ENCODE measurements around the gene ELAVL2. TPM values are rescaled to one million over a fixed set of nuclear protein-coding genes. Genes with fewer than 3 reads are reported as not detected.

ELAVL2 gene
- total RNA-seq, 1 experiment from 2014 or later = 35.9 TPM

- no peak for TF ChIP-seq IRF1 (CRISPR knock-in tag; IDR thresholded peaks at IDR 0.05)
- TF ChIP-seq RORB (CRISPR knock-in tag; IDR thresholded peaks at IDR 0.05) = no peak
- no peak for TF ChIP-seq NFE2L1 (CRISPR knock-in tag; IDR thresholded peaks at IDR 0.05)
- no peak for TF ChIP-seq STAT6 (CRISPR knock-in tag; conservative IDR thresholded peaks at IDR 0.05; ENCODE audit: low read depth)
- TF ChIP-seq NR2C2 (CRISPR knock-in tag; IDR thresholded peaks at IDR 0.05) = no peak
- TF ChIP-seq ZNF512 (CRISPR knock-in tag; IDR thresholded peaks at IDR 0.05; ENCODE audit: borderline replicate concordance) = no peak
- TF ChIP-seq SMAD4 (CRISPR knock-in tag; IDR thresholded peaks at IDR 0.05) = no peak
These were observed 163.7 kb downstream of the ELAVL2 start (continued) for GRCh38 chr9:23662320-23662719.

- Mint-ChIP-seq H3K9me3 (no peaks in the 10 kb centered on the region), H3K36me3 (peaks cover 65% of the 10 kb centered on the region), H3K27me3 (ENCODE audit: low read depth) (no peaks in the 10 kb centered on the region), H3K27ac (peak overlapping the region; percentile 90), H3K4me1 (peaks cover 23% of the 10 kb centered on the region), H3K4me3 (no peak overlapping the region)
- DNase-seq (ENCODE audit: low spot score) = peak; percentile 12
- ChIA-PET CTCF (no interaction called here), POLR2A (interaction anchor here (0.8 kb wide), 1 partner anchor 24 kb away, joined by 3 read pairs; no protein-coding TSS in a partner anchor)
- peak; percentile 70 for ATAC-seq
- TF ChIP-seq AR (CRISPR knock-in tag; IDR thresholded peaks at IDR 0.05) (no peak), NFE2L1 (CRISPR knock-in tag; IDR thresholded peaks at IDR 0.05) (no peak), ATF3 (CRISPR knock-in tag; conservative IDR thresholded peaks at IDR 0.05) (no peak), ZNF138 (CRISPR knock-in tag; conservative IDR thresholded peaks at IDR 0.05) (no peak), MAX (CRISPR knock-in tag; IDR thresholded peaks at IDR 0.05) (no peak), MLX (CRISPR knock-in tag; IDR thresholded peaks at IDR 0.05) (no peak), IRF1 (CRISPR knock-in tag; IDR thresholded peaks at IDR 0.05) (no peak), OVOL2 (CRISPR knock-in tag; IDR thresholded peaks at IDR 0.05; ENCODE audit: borderline replicate concordance) (no peak), E2F5 (CRISPR knock-in tag; IDR thresholded peaks at IDR 0.05) (no peak), ZSCAN18 (CRISPR knock-in tag; IDR thresholded peaks at IDR 0.05) (no peak), SMAD4 (CRISPR knock-in tag; IDR thresholded peaks at IDR 0.05) (no peak), FOXP4 (CRISPR knock-in tag; IDR thresholded peaks at IDR 0.05) (no peak)
These were observed 166.6 kb downstream of the ELAVL2 start for GRCh38 chr9:23659346-23660006.
